SK-N-SH (cell line): ENCODE measurements around the gene TNFAIP3. TPM values are rescaled to one million over a fixed set of nuclear protein-coding genes. Genes with fewer than 3 reads are reported as not detected.

Experiments
- CTCF ChIA-PET: fragments of 300-600, 350-600 bp; formaldehyde crosslinking; extraction: SDS; loops from one replicate; lab custom pipeline; 2021; lab: Yijun Ruan, JAX
- POLR2A ChIA-PET: fragments of 350-600 bp; sonication (Branson Sonifier 250); formaldehyde crosslinking; extraction: SDS; loops from one replicate; lab custom pipeline; 2020; ENCODE audit warnings: antibody characterized with exemption, inconsistent platforms; lab: Yijun Ruan, JAX
- DNase-seq: peaks from one replicate; pipeline ENCODE4 v3.0.0; 2012
- H2AFZ ChIP-seq: fragments of 200-600 bp; sonication (generic); 2 replicates; pipeline ENCODE4 v1.8.1; 2016; ENCODE audit warnings: antibody characterized with exemption, mild to moderate bottlenecking, low read depth
- H3F3A ChIP-seq: fragments of 200-600 bp; sonication (generic); replicated peaks from 2 replicates; pipeline ENCODE3; 2016; ENCODE audit warnings: antibody characterized with exemption, mild to moderate bottlenecking; ENCODE audit not compliant: insufficient read depth
- H3K27ac ChIP-seq, 2 experiments: fragments of 200-500 bp in 1 of 2; fragments of 200-600 bp in 1 of 2; sonication (Bioruptor generic) in 1 of 2; sonication (generic), shearing (Covaris generic) in 1 of 2; 2 replicates each; pipeline versions ENCODE4 v1.5.1 to v1.6.1; 2014 to 2016; ENCODE audit warnings: low read depth in 2 of 2, inconsistent platforms in 1 of 2, low read length in 1 of 2, mild to moderate bottlenecking in 1 of 2, mixed read lengths in 1 of 2
- H3K27me3 ChIP-seq: fragments of 200-600 bp; sonication (generic), shearing (Covaris generic); 2 replicates; pipeline ENCODE4 v1.6.1; 2016; ENCODE audit warnings: mixed run types; ENCODE audit not compliant: insufficient read depth
- H3K36me3 ChIP-seq, 2 experiments: fragments of 200-500 bp in 1 of 2; fragments of 200-600 bp in 1 of 2; sonication (Bioruptor generic) in 1 of 2; sonication (generic) in 1 of 2; replicated peaks in 1 of 2; 2 replicates each; pipeline versions ENCODE3 to v1.5.1; 2014 to 2016; ENCODE audit warnings: low read length in 1 of 2, mild to moderate bottlenecking in 1 of 2; ENCODE audit not compliant: insufficient read depth in 2 of 2, control insufficient read depth in 1 of 2
- H3K4me1 ChIP-seq, 2 experiments: fragments of 200-500 bp in 1 of 2; fragments of 200-600 bp in 1 of 2; sonication (Bioruptor generic) in 1 of 2; sonication (generic), shearing (Covaris generic) in 1 of 2; 2 replicates each; pipeline versions ENCODE4 v1.5.1 to v1.6.1; 2014 to 2016; ENCODE audit warnings: low read depth in 1 of 2, low read length in 1 of 2, mixed run types in 1 of 2; ENCODE audit not compliant: insufficient read depth in 2 of 2, control insufficient read depth in 1 of 2
- H3K4me2 ChIP-seq: fragments of 200-600 bp; sonication (generic), shearing (Covaris generic); 2 replicates; pipeline ENCODE4 v1.6.1; 2017; ENCODE audit warnings: mixed run types
- H3K4me3 ChIP-seq, 2 experiments: fragments of 200-500 bp in 1 of 2; fragments of 200-600 bp in 1 of 2; sonication (Bioruptor generic) in 1 of 2; sonication (generic), shearing (Covaris generic) in 1 of 2; 2 replicates each; pipeline versions ENCODE4 v1.5.1 to v1.8.1; 2014 to 2016; ENCODE audit warnings: low read depth in 2 of 2, inconsistent platforms in 1 of 2, low read length in 1 of 2, mild to moderate bottlenecking in 1 of 2, mixed read lengths in 1 of 2, moderate library complexity in 1 of 2
- H3K79me2 ChIP-seq: fragments of 200-600 bp; sonication (generic); 2 replicates; pipeline ENCODE4 v1.8.1; 2017; ENCODE audit warnings: mild to moderate bottlenecking; ENCODE audit not compliant: insufficient read depth
- H3K9ac ChIP-seq: fragments of 200-600 bp; sonication (generic); 2 replicates; pipeline ENCODE4 v1.6.1; 2017; ENCODE audit warnings: mixed run types
- H3K9me2 ChIP-seq: fragments of 200-600 bp; sonication (generic); 2 replicates; pipeline ENCODE4 v1.6.1; 2017; ENCODE audit warnings: mixed run types
- H3K9me3 ChIP-seq: fragments of 200-600 bp; sonication (generic); 2 replicates; pipeline ENCODE4 v1.6.1; 2017; ENCODE audit warnings: mixed run types, mild to moderate bottlenecking, moderate library complexity
- H4K20me1 ChIP-seq: fragments of 200-600 bp; sonication (generic); 2 replicates; pipeline ENCODE4 v1.6.1; 2017; ENCODE audit warnings: mild to moderate bottlenecking, mixed run types; ENCODE audit not compliant: insufficient read depth
- CTCF ChIP-seq: fragments of 200-600 bp; sonication (generic); IDR thresholded peaks from 2 replicates; pipeline ENCODE4 v1.6.1; 2017; ENCODE audit warnings: antibody characterized with exemption, mild to moderate bottlenecking, moderate library complexity
- EZH2phosphoT487 ChIP-seq: fragments of 200-600 bp; sonication (generic); IDR thresholded peaks from 2 replicates; pipeline ENCODE4 v1.6.1; 2017; ENCODE audit warnings: low read depth, mixed run types, mild to moderate bottlenecking, antibody characterized with exemption, moderate library complexity, borderline replicate concordance
- FOSL2 ChIP-seq: IDR thresholded peaks from 2 replicates; pipeline ENCODE4 v1.4.0; 2012; ENCODE audit warnings: low read depth, mild to moderate bottlenecking, moderate library complexity, borderline replicate concordance
- GATA2 ChIP-seq: sonication (generic); formaldehyde crosslinking; IDR thresholded peaks from 2 replicates; pipeline ENCODE4 v1.5.0; 2020; ENCODE audit warnings: mild to moderate bottlenecking, missing genetic modification reagents
- JUND ChIP-seq: IDR thresholded peaks from 2 replicates; pipeline ENCODE4 v1.4.0; 2012
- MAX ChIP-seq: IDR thresholded peaks from 2 replicates; pipeline ENCODE4 v1.4.0; 2012; ENCODE audit warnings: low read depth
- PBX3 ChIP-seq: IDR thresholded peaks from 2 replicates; pipeline ENCODE4; 2012
- REST ChIP-seq: IDR thresholded peaks from 2 replicates; pipeline ENCODE4 v1.6.1; 2012; ENCODE audit warnings: mild to moderate bottlenecking, low read depth, low read length, moderate library complexity
- RFX5 ChIP-seq: IDR thresholded peaks from 2 replicates; pipeline ENCODE4 v1.6.1; 2012; ENCODE audit warnings: mild to moderate bottlenecking, improper control_type of control experiment, low read length
- SMC3 ChIP-seq: IDR thresholded peaks from 2 replicates; pipeline ENCODE4 v1.6.1; 2012; ENCODE audit warnings: low read depth, low read length, improper control_type of control experiment
- TAF1 ChIP-seq: IDR thresholded peaks from 2 replicates; pipeline ENCODE4 v1.6.1; 2012; ENCODE audit warnings: low read depth, mild to moderate bottlenecking, low read length, moderate library complexity, borderline replicate concordance
- TEAD4 ChIP-seq: IDR thresholded peaks from 2 replicates; pipeline ENCODE4 v1.4.0; 2012; ENCODE audit warnings: mild to moderate bottlenecking, borderline replicate concordance; ENCODE audit not compliant: insufficient read depth
- ZBTB33 ChIP-seq: IDR thresholded peaks from 2 replicates; pipeline ENCODE4 v1.4.0; 2012; ENCODE audit warnings: low read depth, borderline replicate concordance
- WGBS: methylation state at CpG from one replicate; pipeline ENCODE4 v1.1.6; 2017; ENCODE audit warnings: low lambda C conversion rate; 5-methylcytosine and 5-hydroxymethylcytosine counted together
- polyA plus RNA-seq, 3 experiments: library from polyadenylated mRNA; depleted of rRNA; stranded (reverse); fragments of >200 nt; gene quantifications; 2 replicates each; pipeline ENCODE4 v1.2.3, GENCODE V29; 2012

TNFAIP3 gene
- polyA plus RNA-seq, 1 of the 3 experiments (the other 2 are of a cell fraction), result 1.0 TPM

GRCh38 chr6:137845460-137845859 lies 21.6 kb upstream of the TNFAIP3 start:
- WGBS, result 39% methylated on average over 6 of the region's 6 CpGs
- no peaks in the 10 kb centered on the region for H3F3A ChIP-seq
- TF ChIP-seq CTCF, result peak; percentile 35
- TF ChIP-seq TEAD4, result no peak
- no peak for TF ChIP-seq MAX
- TF ChIP-seq REST, result no peak
- no peaks in the 10 kb centered on the region for H3K79me2 ChIP-seq
- CTCF ChIA-PET, result no interaction called here
- H3K36me3 ChIP-seq, result no peaks in the 10 kb centered on the region
- no peaks in the 10 kb centered on the region for H3K27me3 ChIP-seq
- no peaks in the 10 kb centered on the region for H3K4me1 ChIP-seq
- H3K27ac ChIP-seq, result no peak overlapping the region
- no peak for DNase-seq
- no peaks in the 10 kb centered on the region for H4K20me1 ChIP-seq
- no peak overlapping the region for H3K9ac ChIP-seq
- no peak overlapping the region for H3K4me3 ChIP-seq
- H2AFZ ChIP-seq, result no peak overlapping the region
- POLR2A ChIA-PET, result no interaction called here
- H3K4me2 ChIP-seq, result no peak overlapping the region
- no peaks in the 10 kb centered on the region for H3K9me3 ChIP-seq
- no peaks in the 10 kb centered on the region for H3K9me2 ChIP-seq

GRCh38 chr6:137846274-137846673 lies 20.8 kb upstream of the TNFAIP3 start:
- Histone ChIP-seq H4K20me1 (no peaks in the 10 kb centered on the region), H3K4me2 (no peak overlapping the region), H3K27me3 (no peaks in the 10 kb centered on the region), H3K9me3 (no peaks in the 10 kb centered on the region), H3K9ac (no peak overlapping the region), H3F3A (no peaks in the 10 kb centered on the region), H3K36me3 (no peaks in the 10 kb centered on the region), H3K27ac (no peak overlapping the region), H3K9me2 (no peaks in the 10 kb centered on the region), H2AFZ (no peak overlapping the region), H3K4me1 (no peaks in the 10 kb centered on the region), H3K4me3 (no peak overlapping the region), H3K79me2 (no peaks in the 10 kb centered on the region)
- no peak for DNase-seq
- POLR2A ChIA-PET, result no interaction called here
- WGBS, result 44% methylated on average over 6 of the region's 6 CpGs
- CTCF ChIA-PET, result no interaction called here
- no peak for TF ChIP-seq PBX3
- TF ChIP-seq EZH2phosphoT487, result no peak
- TF ChIP-seq ZBTB33, result no peak
- TF ChIP-seq GATA2 (CRISPR knock-in tag), result no peak
- no peak for TF ChIP-seq TAF1
- no peak for TF ChIP-seq FOSL2
- TF ChIP-seq RFX5, result no peak
- TF ChIP-seq JUND, result no peak
- TF ChIP-seq SMC3, result no peak
